NCI-H510A treated with DMSO at 0.1 percent for 48 hours (cell line): Measurements from ENCODE around the gene ZRANB3.
"Not testable (repeated sequence)": the region's sequence is repeated elsewhere in the genome, so short reads cannot be mapped to it uniquely, and the experiment has no call there.

Experiments used
- DNase-seq: peaks from one replicate; lab custom pipeline; 2025; lab: John Stamatoyannopoulos, UW

ZRANB3 gene

GRCh38 chr2:135320465-135321355 is 210.3 kb downstream of the ZRANB3 start:
- DNase-seq, result no peak

- no peak for DNase-seq
These were observed 212.2 kb downstream of the ZRANB3 start for GRCh38 chr2:135318808-135319207.

GRCh38 chr2:135317375-135317774 is 213.6 kb downstream of the ZRANB3 start:
- DNase-seq, result no peak

GRCh38 chr2:135311962-135312361 is 219.1 kb downstream of the ZRANB3 start:
- DNase-seq, result no peak

GRCh38 chr2:135311268-135311667 is 219.8 kb downstream of the ZRANB3 start:
- no peak for DNase-seq

- no peak for DNase-seq
These were observed 226.3 kb downstream of the ZRANB3 start for GRCh38 chr2:135304694-135305093.

- no peak for DNase-seq
These were observed 231.3 kb downstream of the ZRANB3 start for GRCh38 chr2:135299658-135300244.

GRCh38 chr2:135299165-135299564 is 231.9 kb downstream of the ZRANB3 start:
- DNase-seq, result no peak

GRCh38 chr2:135287121-135287520 is 243.9 kb downstream of the ZRANB3 start:
- not testable (repeated sequence) for DNase-seq

- no peak for DNase-seq
These were observed 245.6 kb downstream of the ZRANB3 start for GRCh38 chr2:135285391-135285790.

- no peak for DNase-seq
These were observed 249.6 kb downstream of the ZRANB3 start for GRCh38 chr2:135281379-135281778.

- no peak for DNase-seq
These were observed 251.8 kb downstream of the ZRANB3 start for GRCh38 chr2:135279209-135279608.

GRCh38 chr2:135276525-135276924 is 254.5 kb downstream of the ZRANB3 start:
- no peak for DNase-seq

- no peak for DNase-seq
These were observed 260.0 kb downstream of the ZRANB3 start for GRCh38 chr2:135271006-135271405.

GRCh38 chr2:135265960-135266490 is 265.0 kb downstream of the ZRANB3 start:
- DNase-seq, result no peak

GRCh38 chr2:135259123-135259522 is 271.9 kb downstream of the ZRANB3 start:
- DNase-seq, result no peak

- no peak for DNase-seq
These were observed 272.8 kb downstream of the ZRANB3 start for GRCh38 chr2:135258193-135258592.

GRCh38 chr2:135257383-135258090 is 273.5 kb downstream of the ZRANB3 start:
- DNase-seq, result no peak

GRCh38 chr2:135256531-135257260 is 274.3 kb downstream of the ZRANB3 start:
- DNase-seq, result no peak

- DNase-seq, result no peak
These were observed 275.8 kb downstream of the ZRANB3 start for GRCh38 chr2:135255208-135255607.

GRCh38 chr2:135252805-135253458 is 278.1 kb downstream of the ZRANB3 start:
- DNase-seq, result no peak
